NCI-H2107 treated with DMSO at 0.1 percent for 48 hours (cell line): ENCODE data around the gene TRPC4.
A peak's percentile ranks its signal among the peaks of the same experiment; 100 is the strongest.
"Not testable (repeated sequence)": the region's sequence is repeated elsewhere in the genome, so short reads cannot be mapped to it uniquely, and the experiment has no call there.

Experiments used
- DNase-seq: peaks from one replicate; lab custom pipeline; 2025; ENCODE audit not compliant: unreplicated experiment; lab: John Stamatoyannopoulos, UW

Gene TRPC4

GRCh38 chr13:37835392-37835791 is 34.2 kb downstream of the TRPC4 start:
- no peak for DNase-seq

GRCh38 chr13:37833411-37833810 is 36.2 kb downstream of the TRPC4 start:
- no peak for DNase-seq

- DNase-seq = no peak
Measured at GRCh38 chr13:37816276-37816675, 53.3 kb downstream of the TRPC4 start.

DNA sequence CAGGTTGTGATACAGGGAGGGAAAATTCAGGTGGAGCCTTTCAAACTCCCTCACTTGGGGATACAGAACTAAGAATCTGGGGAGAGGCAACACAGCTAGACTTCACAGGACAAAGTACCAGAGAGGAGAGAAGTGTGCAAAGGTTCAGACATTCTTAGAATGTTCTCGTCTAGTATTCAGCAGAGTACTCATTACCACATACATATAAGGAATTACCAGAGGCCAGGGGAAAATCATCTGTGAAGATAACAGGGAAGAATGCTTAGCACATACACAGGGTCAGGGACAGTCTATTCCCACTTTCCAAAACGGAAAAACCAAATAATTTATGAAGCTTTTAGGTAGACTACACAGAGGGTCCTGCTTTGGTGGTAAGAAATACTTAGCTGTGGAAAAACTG is 58.1 kb downstream of the TRPC4 start:
- DNase-seq = no peak

DNA sequence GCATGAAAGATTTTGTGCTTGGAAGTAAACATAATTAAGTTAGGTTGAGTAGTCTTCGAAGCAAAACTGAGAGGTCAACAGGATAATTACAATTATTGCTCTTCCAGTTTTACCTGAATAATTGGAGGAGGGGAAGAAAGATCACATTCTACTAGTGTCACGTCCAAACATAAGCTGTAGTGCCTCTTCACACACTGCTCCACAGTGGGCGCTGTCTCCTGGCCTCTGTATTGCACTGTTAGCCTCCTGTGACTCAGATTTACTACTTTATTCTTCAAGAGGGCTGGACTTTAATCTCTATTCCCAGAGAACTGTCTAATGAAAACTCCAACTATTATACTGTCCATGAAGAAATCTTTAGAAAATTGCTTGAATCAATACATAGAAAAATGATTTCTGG is 62.9 kb downstream of the TRPC4 start:
- DNase-seq = no peak

DNA sequence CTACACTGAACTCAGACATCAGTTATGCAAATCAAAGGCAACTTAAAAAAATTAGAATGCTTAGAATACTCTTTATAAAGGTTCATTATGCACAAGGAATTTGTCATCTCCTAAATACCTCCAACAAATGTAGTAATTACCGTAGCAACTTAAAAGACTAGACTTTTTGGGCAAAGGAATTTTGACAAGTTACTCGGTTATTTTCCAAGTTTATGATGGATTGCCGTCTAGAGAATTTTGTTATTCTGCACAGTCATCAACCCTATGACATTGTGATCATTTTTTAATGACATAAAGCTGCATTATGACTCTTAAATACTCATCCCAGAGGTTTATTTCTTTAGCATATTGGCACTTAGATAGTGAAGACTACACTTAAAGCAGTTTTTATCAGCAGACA is 71.9 kb downstream of the TRPC4 start:
- no peak for DNase-seq

DNA sequence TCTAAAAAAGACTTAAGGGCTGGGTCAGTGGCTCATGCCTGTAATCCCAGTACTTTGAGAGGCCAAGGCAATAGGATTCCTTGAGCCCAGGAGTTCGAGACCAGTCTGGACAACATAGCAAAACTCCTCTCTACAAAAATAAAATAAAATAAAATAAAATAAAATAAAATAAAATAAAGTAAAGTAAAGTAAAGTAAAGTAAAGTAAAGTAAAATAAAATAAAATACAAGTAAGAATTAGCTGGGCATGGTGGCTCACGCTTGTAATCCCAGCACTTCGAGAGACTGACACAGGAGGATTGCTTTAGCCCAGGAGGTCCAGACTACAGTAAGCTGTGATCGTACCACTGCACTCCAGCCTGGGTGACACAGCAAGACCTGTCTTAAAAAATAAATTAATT is 72.8 kb downstream of the TRPC4 start:
- DNase-seq = not testable (repeated sequence)

DNA sequence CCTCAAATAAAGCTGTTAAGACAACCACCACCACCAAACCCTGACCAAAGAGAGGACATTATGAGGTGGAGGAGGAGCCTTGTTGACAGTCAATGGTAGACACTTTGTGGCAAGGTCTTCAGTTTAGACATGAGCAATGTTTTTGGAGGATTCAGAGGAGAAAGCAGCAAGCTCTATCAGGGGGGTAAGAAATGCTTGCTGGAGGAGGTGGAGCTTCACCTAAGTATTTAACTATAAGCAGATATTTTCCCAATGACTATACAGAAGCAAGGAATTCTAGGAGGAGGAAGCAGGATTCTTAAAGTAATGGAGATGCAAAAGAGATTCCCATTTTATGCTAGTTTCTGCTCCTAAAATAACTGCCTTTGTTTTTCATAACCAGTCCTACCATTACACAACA is 74.2 kb downstream of the TRPC4 start:
- no peak for DNase-seq

DNA sequence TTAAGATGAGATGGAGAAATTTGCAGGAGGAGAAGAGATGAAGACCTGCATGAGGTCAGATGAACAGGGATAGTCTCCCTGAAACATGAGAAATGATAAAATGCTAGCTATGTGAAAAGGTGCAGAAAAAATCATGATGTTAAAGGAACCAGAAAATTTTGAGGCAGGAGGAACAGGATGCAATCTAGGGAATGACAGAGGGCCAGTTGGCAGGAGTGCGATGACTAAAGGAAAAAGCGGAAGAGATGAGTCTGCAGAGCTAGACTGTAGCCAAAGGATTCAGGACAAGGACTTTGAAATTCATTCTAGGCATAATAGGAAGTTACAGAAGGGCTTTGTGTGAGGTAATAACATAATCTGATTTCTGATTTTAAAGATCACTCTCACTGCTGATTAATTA is 77.9 kb downstream of the TRPC4 start:
- DNase-seq = no peak

DNA sequence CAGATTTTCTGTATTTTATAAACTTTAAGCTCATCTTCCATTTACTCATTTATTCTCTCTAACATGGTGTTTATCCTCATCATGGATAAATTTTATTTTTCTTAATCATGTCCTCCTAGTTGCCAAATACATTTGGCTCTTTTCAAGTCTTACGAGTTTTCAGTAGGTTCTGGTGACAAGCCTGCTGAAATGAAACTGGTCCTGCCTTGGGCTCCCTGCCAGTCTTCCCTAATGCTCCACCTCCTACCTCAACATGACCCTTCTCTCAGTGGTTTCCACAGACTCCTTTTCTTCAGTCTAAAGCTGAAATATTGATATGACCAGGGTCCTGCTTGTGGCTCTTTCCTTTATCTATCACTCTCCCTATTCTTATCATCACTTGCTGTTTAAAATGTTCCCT is 81.2 kb downstream of the TRPC4 start:
- no peak for DNase-seq

DNA sequence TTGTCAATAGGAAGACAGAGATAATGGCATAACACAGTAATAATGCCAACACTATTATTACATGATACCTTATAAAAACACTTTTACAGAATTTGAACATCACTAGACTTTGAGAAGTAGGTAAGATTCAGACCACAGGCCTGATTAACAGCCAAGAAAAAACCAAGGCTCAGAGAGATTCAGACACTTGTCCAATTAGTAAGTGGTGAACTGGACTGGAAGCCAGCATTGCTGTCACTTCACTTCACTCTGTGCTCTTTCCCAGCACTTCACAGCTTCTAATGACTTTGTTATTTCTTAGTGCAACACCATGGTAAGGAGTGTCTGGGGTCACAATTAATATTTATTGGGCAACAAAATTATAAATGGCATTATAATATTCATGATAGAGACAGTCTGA is 91.9 kb downstream of the TRPC4 start:
- no peak for DNase-seq

DNA sequence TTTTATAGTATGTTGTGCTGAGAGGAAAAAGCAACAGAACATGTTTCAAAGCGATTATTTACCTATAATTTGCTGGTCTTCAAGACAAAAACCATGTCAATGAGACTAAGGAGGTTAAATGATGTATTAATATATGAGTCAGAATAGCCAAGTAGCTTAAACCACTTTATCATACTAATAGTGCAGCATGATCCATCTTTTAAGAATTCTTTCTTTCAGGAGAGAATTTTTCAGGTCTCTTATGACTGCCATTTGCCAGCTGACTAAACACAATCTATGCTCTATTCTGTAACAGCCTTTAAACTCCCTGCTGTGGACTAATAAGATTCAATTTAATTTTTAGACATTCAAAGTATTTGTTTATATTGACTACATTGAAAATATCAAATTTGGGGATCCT is 93.7 kb downstream of the TRPC4 start:
- no peak for DNase-seq

- no peak for DNase-seq
Measured at GRCh38 chr13:37772644-37773043, 96.9 kb downstream of the TRPC4 start.

GRCh38 chr13:37769545-37769944 is 100.0 kb downstream of the TRPC4 start:
- DNase-seq = no peak

- DNase-seq = no peak
Measured at GRCh38 chr13:37769078-37769477, 100.5 kb downstream of the TRPC4 start.

DNA sequence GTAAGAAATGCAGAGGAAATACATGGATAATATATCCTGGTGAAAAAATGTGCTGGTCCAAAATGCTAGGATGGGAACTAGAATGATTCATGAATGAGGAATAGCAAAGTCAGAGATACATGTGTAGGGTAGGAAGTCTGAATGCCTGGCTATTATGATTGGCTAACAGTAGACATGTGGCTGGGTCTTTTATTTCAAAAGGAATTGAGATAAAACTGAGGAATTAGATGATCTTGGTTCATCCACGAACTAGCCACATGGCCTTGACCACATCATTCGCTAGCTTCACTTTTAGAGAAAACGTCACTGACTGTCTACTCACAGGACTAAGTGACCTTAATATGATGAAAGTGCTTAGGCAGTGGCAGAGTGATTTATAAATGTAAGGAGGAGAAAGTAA is 103.1 kb downstream of the TRPC4 start:
- DNase-seq = no peak

DNA sequence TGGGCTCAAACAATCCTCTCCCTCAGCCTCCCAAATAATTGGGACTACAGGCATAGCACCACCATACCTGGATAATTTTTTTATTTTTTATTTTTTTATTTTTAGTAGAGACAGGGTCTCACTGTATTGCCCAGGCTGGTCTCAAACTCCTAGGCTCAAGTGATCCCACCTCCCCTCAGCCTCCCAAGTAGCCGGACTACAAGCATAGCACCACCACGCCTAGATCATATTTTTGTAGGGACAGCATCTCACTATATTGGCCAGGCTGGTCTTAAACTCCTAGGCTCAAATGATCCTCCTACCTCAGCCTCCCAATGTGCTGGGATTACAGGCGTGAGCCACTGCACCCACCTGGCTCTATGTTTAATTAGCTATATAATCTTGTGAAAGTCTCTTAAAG is 114.2 kb downstream of the TRPC4 start:
- no peak for DNase-seq

GRCh38 chr13:37753776-37754175 is 115.8 kb downstream of the TRPC4 start:
- no peak for DNase-seq

- DNase-seq = no peak
Measured at GRCh38 chr13:37752146-37752545, 117.4 kb downstream of the TRPC4 start.

DNA sequence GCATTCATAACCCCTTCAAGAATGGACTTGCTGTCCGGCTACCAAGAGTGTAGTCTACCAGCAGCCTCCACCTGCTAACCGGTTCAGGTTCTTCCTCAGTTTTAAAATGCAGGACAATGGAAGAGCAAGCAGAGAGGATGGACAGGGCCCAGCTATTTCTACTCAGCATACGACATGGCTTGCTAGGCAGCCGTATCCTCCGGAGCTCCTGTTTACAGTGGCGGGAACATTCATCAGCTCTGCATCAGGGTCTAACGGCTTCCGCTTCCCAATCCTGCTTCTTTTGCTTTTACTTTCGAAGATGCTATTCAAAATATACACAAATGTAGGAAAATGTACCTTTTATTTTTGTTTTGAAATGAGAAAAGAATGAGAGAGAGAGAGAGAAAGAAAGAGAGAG is 118.5 kb downstream of the TRPC4 start:
- DNase-seq = no peak

GRCh38 chr13:37748913-37749312 is 120.7 kb downstream of the TRPC4 start:
- DNase-seq = no peak

DNA sequence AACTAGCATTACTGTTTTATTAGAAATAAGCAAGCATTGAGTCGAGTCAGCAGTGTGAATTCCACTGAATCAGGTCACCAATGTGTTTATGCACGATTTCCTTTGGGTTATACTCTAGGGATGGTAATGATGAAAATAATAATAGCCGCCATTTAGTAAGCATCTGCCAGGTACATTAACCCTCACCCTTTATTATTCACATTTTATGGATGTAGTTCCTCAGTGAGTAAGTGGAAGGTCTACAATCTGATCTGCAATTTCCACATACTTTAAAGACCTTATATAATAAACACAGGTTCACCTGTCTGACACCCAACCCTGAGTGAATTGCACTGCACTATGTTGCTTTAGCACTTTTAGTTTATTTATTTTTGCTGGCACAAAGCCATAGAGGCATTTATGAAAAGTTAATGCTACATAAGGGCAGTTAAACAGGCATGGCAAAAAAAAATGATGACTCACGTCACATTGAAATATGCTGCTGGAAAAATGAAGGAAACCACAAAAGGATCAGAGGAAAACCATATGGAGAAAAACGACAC is 122.4 kb downstream of the TRPC4 start:
- DNase-seq = peak; percentile 34

DNA sequence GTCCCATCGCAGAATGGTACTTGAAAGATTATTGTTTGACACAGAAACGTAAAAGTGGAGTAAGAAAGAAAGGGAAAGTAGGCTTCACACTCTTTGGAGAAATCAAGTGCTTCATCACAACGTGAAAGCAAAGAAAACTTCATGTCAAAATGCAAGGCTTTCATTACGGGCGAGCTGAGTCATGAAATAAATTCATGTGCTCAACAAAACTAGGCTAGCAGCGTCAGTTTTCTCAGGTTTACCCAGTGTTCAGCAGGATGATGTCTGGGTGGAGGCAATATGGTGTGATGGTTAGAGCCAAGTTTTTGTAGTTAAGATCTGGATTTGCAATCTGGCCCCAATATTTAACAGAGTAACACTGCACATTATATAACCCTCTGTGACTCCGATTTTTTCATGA is 128.0 kb downstream of the TRPC4 start:
- DNase-seq = no peak

DNA sequence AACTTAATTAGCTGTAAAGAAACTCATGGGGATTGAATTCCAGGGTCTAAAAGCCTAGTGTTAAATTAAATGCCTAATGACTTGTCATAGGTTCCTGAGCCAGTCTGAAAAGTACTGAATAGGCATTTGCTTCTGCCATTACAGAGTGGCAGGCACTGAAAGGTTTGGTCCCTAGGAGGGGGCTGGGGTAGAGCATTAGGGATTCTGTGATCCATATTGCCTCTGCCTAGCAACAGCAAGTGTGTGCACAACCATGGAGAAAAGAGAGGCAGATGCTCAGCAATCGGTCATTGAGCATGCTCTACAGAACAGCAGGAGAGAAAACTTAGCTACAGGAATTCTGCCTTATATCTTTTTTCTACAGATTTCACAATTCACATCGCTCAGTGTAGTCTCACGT is 133.5 kb downstream of the TRPC4 start:
- no peak for DNase-seq
